GM12878 (cell line): Measurements from ENCODE around the gene TAF6L. TPM values are rescaled to one million over a fixed set of nuclear protein-coding genes. Genes with fewer than 3 reads are reported as not detected.
A peak's percentile ranks its signal among the peaks of the same experiment; 100 is the strongest.

Experiments
- BHLHE40 ChIP-seq, 2 experiments: fragments of 450-650 bp in 1 of 2; IDR thresholded peaks; 2 replicates each; pipeline ENCODE4 v1.6.1; 2011 to 2017; ENCODE audit warnings: low read depth in 2 of 2, borderline replicate concordance in 1 of 2, improper control_type of control experiment in 1 of 2, low read length in 1 of 2, mild to moderate bottlenecking in 1 of 2
- CBFB ChIP-seq: IDR thresholded peaks from 2 replicates; pipeline ENCODE4 v1.6.1; 2016; ENCODE audit warnings: antibody characterized with exemption, low read depth
- DPF2 ChIP-seq: fragments of 450-650 bp; IDR thresholded peaks from 2 replicates; pipeline ENCODE4 v1.6.1; 2017; ENCODE audit warnings: mild to moderate bottlenecking
- EED ChIP-seq: sonication (generic); IDR thresholded peaks from 2 replicates; pipeline ENCODE4 v1.6.1; 2016; ENCODE audit warnings: antibody characterized with exemption, low read depth
- FOS ChIP-seq: IDR thresholded peaks from 3 replicates; pipeline ENCODE4 v1.6.1; 2011; ENCODE audit warnings: borderline replicate concordance; ENCODE audit not compliant: insufficient read length; ENCODE audit errors: extremely low read depth
- HCFC1 ChIP-seq: fragments of 150-350 bp; IDR thresholded peaks from 2 replicates; pipeline ENCODE4 v1.6.1; 2014; ENCODE audit warnings: low read length
- HDAC2 ChIP-seq: fragments of 200-600 bp; sonication (generic); IDR thresholded peaks from 2 replicates; pipeline ENCODE4 v1.6.1; 2017
- MTA3 ChIP-seq: IDR thresholded peaks from 2 replicates; pipeline ENCODE4 v1.6.1; 2012; ENCODE audit warnings: low read length, inconsistent platforms, borderline replicate concordance
- MYC ChIP-seq: IDR thresholded peaks from 2 replicates; pipeline ENCODE4 v1.6.1; 2011; ENCODE audit warnings: mild to moderate bottlenecking, low read length, moderate library complexity, inconsistent platforms; ENCODE audit not compliant: insufficient read depth, insufficient replicate concordance, insufficient read length, severe bottlenecking
- NFYB ChIP-seq: IDR thresholded peaks from 2 replicates; pipeline ENCODE4 v1.6.1; 2011; ENCODE audit warnings: low read depth, mild to moderate bottlenecking, low read length, improper control_type of control experiment, moderate library complexity; ENCODE audit not compliant: insufficient read depth
- PAX5 ChIP-seq: IDR thresholded peaks from 2 replicates; pipeline ENCODE4 v1.6.1; 2011; ENCODE audit warnings: low read depth, low read length, borderline replicate concordance
- RELA ChIP-seq: fragments of 450-650 bp; IDR thresholded peaks from 2 replicates; pipeline ENCODE4 v1.8.0; 2014; ENCODE audit warnings: borderline replicate concordance; ENCODE audit not compliant: partially characterized antibody
- SMAD1 ChIP-seq: fragments of 450-650 bp; IDR thresholded peaks from 2 replicates; pipeline ENCODE4 v1.6.1; 2018; ENCODE audit warnings: mild to moderate bottlenecking, low read depth; ENCODE audit not compliant: partially characterized antibody
- SP1 ChIP-seq: IDR thresholded peaks from one replicate; pipeline ENCODE4 v1.6.1; 2011; ENCODE audit warnings: low read depth, low read length
- TCF12 ChIP-seq: IDR thresholded peaks from 2 replicates; pipeline ENCODE4 v1.6.1; 2011; ENCODE audit warnings: low read depth, mild to moderate bottlenecking, low read length
- ZNF217 ChIP-seq: fragments of 450-650 bp; IDR thresholded peaks from 2 replicates; pipeline ENCODE4 v1.6.1; 2017; ENCODE audit warnings: antibody characterized with exemption, mild to moderate bottlenecking
- ZSCAN29 ChIP-seq: fragments of 450-650 bp; IDR thresholded peaks from 2 replicates; pipeline ENCODE4 v1.6.1; 2017; ENCODE audit warnings: mild to moderate bottlenecking, moderate library complexity
- ZZZ3 ChIP-seq: IDR thresholded peaks from 2 replicates; pipeline ENCODE4 v1.6.1; 2011; ENCODE audit warnings: low read depth; ENCODE audit not compliant: control insufficient read depth, insufficient read length
- polyA plus RNA-seq, 11 experiments: library from polyadenylated mRNA; depleted of rRNA in 4 of 11; unstranded in 6 of 11; stranded (reverse) in 5 of 11; fragments of >200 nt; fragmentation: Nextera tagmentation in 4 of 11; fragmentation: Illumina TruSeq in 1 of 11; extraction: Ambion mirVana in 4 of 11; extraction: Trizol in 1 of 11; gene quantifications; 1 replicate in 1 of 11; 2 replicates in 10 of 11; pipeline versions ENCODE4 v1.2.1 to v1.2.3, GENCODE V29; 2011 to 2016; ENCODE audit warnings: inconsistent platforms in 2 of 11, missing spikeins in 2 of 11, low read depth in 1 of 11
- total RNA-seq, 4 experiments: library from RNA; depleted of rRNA in 3 of 4; stranded (reverse); fragments of >200 nt in 3 of 4; fragmentation: Illumina TruSeq in 1 of 4; extraction: Trizol in 1 of 4; gene quantifications; 2 replicates each; pipeline versions ENCODE4 v1.2.1 to v1.2.3, GENCODE V29; 2013 to 2021
- TF ChIP-seq, protein P1 (sequence below): fragments of 450-650 bp; IDR thresholded peaks from 2 replicates; pipeline ENCODE4 v1.6.1; 2017; ENCODE audit warnings: mild to moderate bottlenecking
- TF ChIP-seq, protein P2 (sequence below): fragments of 450-650 bp; IDR thresholded peaks from 2 replicates; pipeline ENCODE4 v1.6.1; 2017; ENCODE audit warnings: low read depth, mild to moderate bottlenecking, moderate library complexity
- TF ChIP-seq, protein P3 (sequence below): IDR thresholded peaks from 2 replicates; pipeline ENCODE4 v1.6.1; 2011; ENCODE audit warnings: low read depth, low read length, improper control_type of control experiment, borderline replicate concordance
- TF ChIP-seq, protein P4 (sequence below): fragments of 450-650 bp; IDR thresholded peaks from 2 replicates; pipeline ENCODE4 v1.6.1; 2016; ENCODE audit warnings: mild to moderate bottlenecking
- TF ChIP-seq, protein P5 (sequence below): fragments of 450-650 bp; IDR thresholded peaks from 2 replicates; pipeline ENCODE4 v1.6.1; 2014; ENCODE audit warnings: mild to moderate bottlenecking

The TAF6L gene
- total and polyA plus RNA-seq, 10 of the 15 experiments (the other 5 are each of a cell fraction or from before 2014, with no cell fraction given) = 0.15 to 35.6 (median 19.0) TPM

DNA sequence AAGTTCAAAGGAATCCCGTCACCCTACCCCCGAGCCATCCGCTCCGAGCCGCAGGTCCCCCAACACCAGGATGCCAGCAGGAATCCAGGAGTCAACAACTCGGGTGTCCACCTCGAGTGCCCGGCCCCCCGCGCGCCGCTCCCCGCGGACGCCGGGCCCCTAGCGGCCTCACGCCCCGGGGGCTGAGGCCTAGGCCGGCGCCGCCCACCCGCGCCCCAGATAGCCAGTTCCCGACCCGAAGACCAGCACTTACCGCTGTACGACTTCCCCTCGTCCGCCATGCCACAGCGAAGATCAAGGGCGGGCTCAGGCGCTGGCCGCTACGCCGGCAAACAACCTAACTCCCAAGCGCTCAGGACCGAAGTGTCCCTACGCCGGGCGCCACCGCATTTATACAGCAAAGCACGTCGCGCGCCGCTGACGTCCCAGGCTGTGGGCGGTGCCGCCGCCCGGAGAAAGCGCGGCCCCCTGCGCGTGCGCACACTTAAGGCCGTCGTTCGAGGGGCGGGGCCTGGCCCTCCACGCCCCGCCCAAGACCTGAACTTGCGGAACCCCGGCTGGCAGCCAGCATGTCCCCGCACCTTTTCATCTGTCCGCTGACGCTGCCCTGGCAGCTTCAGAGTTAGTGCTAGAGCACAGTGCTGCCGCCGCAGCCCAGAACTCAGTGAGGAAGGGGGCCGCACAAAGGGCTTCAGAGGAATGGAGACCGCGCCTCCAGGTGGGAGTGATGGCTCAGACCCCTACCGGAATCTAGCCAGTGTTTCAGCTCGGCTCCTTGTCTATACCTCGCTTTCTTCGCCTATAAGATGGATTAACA, 34.1 kb downstream of the TAF6L start, which contains the start of gene NXF1 (continued):
- peak; percentile 91; the same call in 1 of the 2 replicates for TF ChIP-seq TCF12
- peak; percentile 85 for TF ChIP-seq DPF2
- TF ChIP-seq RELA = peak; percentile 23
- TF ChIP-seq, protein P1, sequence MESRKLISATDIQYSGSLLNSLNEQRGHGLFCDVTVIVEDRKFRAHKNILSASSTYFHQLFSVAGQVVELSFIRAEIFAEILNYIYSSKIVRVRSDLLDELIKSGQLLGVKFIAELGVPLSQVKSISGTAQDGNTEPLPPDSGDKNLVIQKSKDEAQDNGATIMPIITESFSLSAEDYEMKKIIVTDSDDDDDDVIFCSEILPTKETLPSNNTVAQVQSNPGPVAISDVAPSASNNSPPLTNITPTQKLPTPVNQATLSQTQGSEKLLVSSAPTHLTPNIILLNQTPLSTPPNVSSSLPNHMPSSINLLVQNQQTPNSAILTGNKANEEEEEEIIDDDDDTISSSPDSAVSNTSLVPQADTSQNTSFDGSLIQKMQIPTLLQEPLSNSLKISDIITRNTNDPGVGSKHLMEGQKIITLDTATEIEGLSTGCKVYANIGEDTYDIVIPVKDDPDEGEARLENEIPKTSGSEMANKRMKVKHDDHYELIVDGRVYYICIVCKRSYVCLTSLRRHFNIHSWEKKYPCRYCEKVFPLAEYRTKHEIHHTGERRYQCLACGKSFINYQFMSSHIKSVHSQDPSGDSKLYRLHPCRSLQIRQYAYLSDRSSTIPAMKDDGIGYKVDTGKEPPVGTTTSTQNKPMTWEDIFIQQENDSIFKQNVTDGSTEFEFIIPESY = no peak
- TF ChIP-seq CBFB = peak; percentile 93
- peak; percentile 45 to 74; a peak in 2 of 4 replicates for TF ChIP-seq BHLHE40 (IDR thresholded peaks at IDR 0.05; ENCODE audit: borderline replicate concordance in 1 of 2, low read depth in 2 of 2, low read length in 1 of 2)
- TF ChIP-seq, protein P2, sequence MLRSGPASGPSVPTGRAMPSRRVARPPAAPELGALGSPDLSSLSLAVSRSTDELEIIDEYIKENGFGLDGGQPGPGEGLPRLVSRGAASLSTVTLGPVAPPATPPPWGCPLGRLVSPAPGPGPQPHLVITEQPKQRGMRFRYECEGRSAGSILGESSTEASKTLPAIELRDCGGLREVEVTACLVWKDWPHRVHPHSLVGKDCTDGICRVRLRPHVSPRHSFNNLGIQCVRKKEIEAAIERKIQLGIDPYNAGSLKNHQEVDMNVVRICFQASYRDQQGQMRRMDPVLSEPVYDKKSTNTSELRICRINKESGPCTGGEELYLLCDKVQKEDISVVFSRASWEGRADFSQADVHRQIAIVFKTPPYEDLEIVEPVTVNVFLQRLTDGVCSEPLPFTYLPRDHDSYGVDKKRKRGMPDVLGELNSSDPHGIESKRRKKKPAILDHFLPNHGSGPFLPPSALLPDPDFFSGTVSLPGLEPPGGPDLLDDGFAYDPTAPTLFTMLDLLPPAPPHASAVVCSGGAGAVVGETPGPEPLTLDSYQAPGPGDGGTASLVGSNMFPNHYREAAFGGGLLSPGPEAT = 0 out of 2 replicates have a peak, but pooled peaks have one; percentile 46
- TF ChIP-seq SMAD1 = peak; percentile 74
- TF ChIP-seq, protein P3, sequence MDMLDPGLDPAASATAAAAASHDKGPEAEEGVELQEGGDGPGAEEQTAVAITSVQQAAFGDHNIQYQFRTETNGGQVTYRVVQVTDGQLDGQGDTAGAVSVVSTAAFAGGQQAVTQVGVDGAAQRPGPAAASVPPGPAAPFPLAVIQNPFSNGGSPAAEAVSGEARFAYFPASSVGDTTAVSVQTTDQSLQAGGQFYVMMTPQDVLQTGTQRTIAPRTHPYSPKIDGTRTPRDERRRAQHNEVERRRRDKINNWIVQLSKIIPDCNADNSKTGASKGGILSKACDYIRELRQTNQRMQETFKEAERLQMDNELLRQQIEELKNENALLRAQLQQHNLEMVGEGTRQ = no peak
- TF ChIP-seq NFYB = no peak
- TF ChIP-seq HCFC1 = peak; percentile 69
- no peak for TF ChIP-seq HDAC2
- TF ChIP-seq FOS = no peak
- TF ChIP-seq ZNF217 = peak; percentile 61; the same call in 1 of the 2 replicates
- TF ChIP-seq SP1 = peak; percentile 85
- TF ChIP-seq, protein P4, sequence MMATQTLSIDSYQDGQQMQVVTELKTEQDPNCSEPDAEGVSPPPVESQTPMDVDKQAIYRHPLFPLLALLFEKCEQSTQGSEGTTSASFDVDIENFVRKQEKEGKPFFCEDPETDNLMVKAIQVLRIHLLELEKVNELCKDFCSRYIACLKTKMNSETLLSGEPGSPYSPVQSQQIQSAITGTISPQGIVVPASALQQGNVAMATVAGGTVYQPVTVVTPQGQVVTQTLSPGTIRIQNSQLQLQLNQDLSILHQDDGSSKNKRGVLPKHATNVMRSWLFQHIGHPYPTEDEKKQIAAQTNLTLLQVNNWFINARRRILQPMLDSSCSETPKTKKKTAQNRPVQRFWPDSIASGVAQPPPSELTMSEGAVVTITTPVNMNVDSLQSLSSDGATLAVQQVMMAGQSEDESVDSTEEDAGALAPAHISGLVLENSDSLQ = peak; percentile 58
- peak; percentile 71; the same call in 1 of the 2 replicates for TF ChIP-seq PAX5
- TF ChIP-seq ZZZ3 = no peak
- TF ChIP-seq EED = no peak
- peak; percentile 60; the same call in 1 of the 2 replicates for TF ChIP-seq ZSCAN29
- TF ChIP-seq, protein P5, sequence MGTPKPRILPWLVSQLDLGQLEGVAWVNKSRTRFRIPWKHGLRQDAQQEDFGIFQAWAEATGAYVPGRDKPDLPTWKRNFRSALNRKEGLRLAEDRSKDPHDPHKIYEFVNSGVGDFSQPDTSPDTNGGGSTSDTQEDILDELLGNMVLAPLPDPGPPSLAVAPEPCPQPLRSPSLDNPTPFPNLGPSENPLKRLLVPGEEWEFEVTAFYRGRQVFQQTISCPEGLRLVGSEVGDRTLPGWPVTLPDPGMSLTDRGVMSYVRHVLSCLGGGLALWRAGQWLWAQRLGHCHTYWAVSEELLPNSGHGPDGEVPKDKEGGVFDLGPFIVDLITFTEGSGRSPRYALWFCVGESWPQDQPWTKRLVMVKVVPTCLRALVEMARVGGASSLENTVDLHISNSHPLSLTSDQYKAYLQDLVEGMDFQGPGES = peak; percentile 45; the same call in 1 of the 2 replicates
- TF ChIP-seq MTA3 = no peak; the same call in 1 of the 2 replicates
- TF ChIP-seq MYC = no peak
